DND-41 (cell line): ENCODE results near the gene KICS2.

Source experiments
- ATAC-seq: fragments of 200-7000 bp; cut with Tn5 transposase; 3 replicates; pipeline ENCODE4 v1.9.1; 2021; ENCODE audit warnings: low read depth; ENCODE audit not compliant: insufficient read depth
- DNase-seq: peaks from one replicate; pipeline ENCODE4 v3.0.0-alpha.2; 2020
- H2AFZ ChIP-seq: 2 replicates; pipeline ENCODE4 v1.6.0; 2012; ENCODE audit warnings: low read depth, low read length
- H3K27ac ChIP-seq: 2 replicates; pipeline ENCODE4 v1.5.1; 2012; ENCODE audit warnings: low read length, inconsistent platforms
- H3K27me3 ChIP-seq: fragments of 200-600 bp; sonication (generic); 2 replicates; pipeline ENCODE4 v1.6.0; 2012; ENCODE audit warnings: low read length, mild to moderate bottlenecking, inconsistent platforms; ENCODE audit not compliant: insufficient read depth, poor library complexity
- H3K36me3 ChIP-seq: 2 replicates; pipeline ENCODE4 v1.5.1; 2012; ENCODE audit warnings: low read length, inconsistent platforms; ENCODE audit not compliant: insufficient read depth
- H3K4me1 ChIP-seq: 2 replicates; pipeline ENCODE4 v1.5.1; 2012; ENCODE audit warnings: mild to moderate bottlenecking, low read length; ENCODE audit not compliant: insufficient read depth
- H3K4me2 ChIP-seq: 2 replicates; pipeline ENCODE4 v1.6.0; 2012; ENCODE audit warnings: mild to moderate bottlenecking, moderate library complexity, low read length, inconsistent platforms; ENCODE audit not compliant: insufficient read depth
- H3K4me3 ChIP-seq, 2 experiments: fragments of 200-600 bp in 1 of 2; shearing (Covaris generic) in 1 of 2; 2 replicates each; pipeline ENCODE4 v1.5.1; 2012 to 2016; ENCODE audit warnings: inconsistent platforms in 2 of 2, low read length in 2 of 2, mild to moderate bottlenecking in 2 of 2, low read depth in 1 of 2, moderate library complexity in 1 of 2
- H3K79me2 ChIP-seq: 2 replicates; pipeline ENCODE4 v1.6.0; 2012; ENCODE audit warnings: low read length, inconsistent platforms; ENCODE audit not compliant: insufficient read depth
- H3K9ac ChIP-seq: 2 replicates; pipeline ENCODE4 v1.6.0; 2012; ENCODE audit warnings: low read depth, mild to moderate bottlenecking, inconsistent platforms, low read length, moderate library complexity
- H3K9me3 ChIP-seq: 2 replicates; pipeline ENCODE4 v1.5.1; 2012; ENCODE audit warnings: low read length, moderate library complexity, mild to moderate bottlenecking, inconsistent platforms; ENCODE audit not compliant: insufficient read depth, severe bottlenecking
- H4K20me1 ChIP-seq: 2 replicates; pipeline ENCODE4 v1.6.0; 2012; ENCODE audit warnings: low read length; ENCODE audit not compliant: insufficient read depth
- CTCF ChIP-seq: IDR thresholded peaks from 2 replicates; pipeline ENCODE4 v1.5.1; 2012; ENCODE audit warnings: borderline replicate concordance, low read length, moderate library complexity, mild to moderate bottlenecking; ENCODE audit not compliant: poor library complexity, severe bottlenecking; ENCODE audit errors: extremely low read depth
- EZH2 ChIP-seq: IDR thresholded peaks from 3 replicates; pipeline ENCODE4 v1.6.1; 2012; ENCODE audit warnings: borderline replicate concordance, low read depth, mild to moderate bottlenecking, moderate library complexity, low read length, inconsistent platforms; ENCODE audit not compliant: severe bottlenecking

KICS2 gene

GRCh38 chr12:64222009-64222765 is at the start of gene KICS2:
Gene KICS2, minus strand, starts transcription at chr12:64222296. Its CDS starts 59 bp downstream, at chr12:64222237.
- H3K9me3 ChIP-seq = no peaks in the 10 kb centered on the region
- H3K4me3 ChIP-seq = peak within 1 kb of the TSS; percentile 89 to 93
- no peaks in the 10 kb centered on the region for H4K20me1 ChIP-seq
- no peak for TF ChIP-seq CTCF
- no peak for TF ChIP-seq EZH2
- peak within 1 kb of the TSS; percentile 77 for H2AFZ ChIP-seq
- peak within 1 kb of the TSS; percentile 65 for H3K27ac ChIP-seq
- peak; percentile 90 for ATAC-seq
- peaks cover 16% of the 10 kb centered on the region for H3K79me2 ChIP-seq
- H3K36me3 ChIP-seq = no peaks in the 10 kb centered on the region; the same call in 1 of the 2 replicates
- H3K4me1 ChIP-seq = peaks cover 38% of the 10 kb centered on the region
- H3K27me3 ChIP-seq = no peaks in the 10 kb centered on the region
- peak within 1 kb of the TSS; percentile 82 for H3K9ac ChIP-seq
- peak within 1 kb of the TSS; percentile 96 for H3K4me2 ChIP-seq
- peak; percentile 90 for DNase-seq

GRCh38 chr12:64270411-64270810 is 48.3 kb upstream of the KICS2 start:
- ATAC-seq (no peak), DNase-seq (no peak)
- H2AFZ ChIP-seq = no peak overlapping the region
- H3K9me3 ChIP-seq = no peaks in the 10 kb centered on the region
- no peaks in the 10 kb centered on the region for H3K4me1 ChIP-seq
- no peaks in the 10 kb centered on the region for H3K36me3 ChIP-seq
- H3K4me2 ChIP-seq = no peak overlapping the region
- no peak overlapping the region for H3K27ac ChIP-seq
- no peaks in the 10 kb centered on the region for H3K79me2 ChIP-seq
- no peak overlapping the region for H3K9ac ChIP-seq
- no peak overlapping the region for H3K4me3 ChIP-seq
- H4K20me1 ChIP-seq = no peaks in the 10 kb centered on the region
- TF ChIP-seq EZH2 = no peak
- no peaks in the 10 kb centered on the region for H3K27me3 ChIP-seq

- Histone ChIP-seq H2AFZ (no peak overlapping the region), H3K27ac (no peak overlapping the region), H3K9ac (no peak overlapping the region), H3K36me3 (no peaks in the 10 kb centered on the region), H3K4me1 (no peaks in the 10 kb centered on the region), H3K4me3 (no peak overlapping the region), H3K79me2 (no peaks in the 10 kb centered on the region), H3K9me3 (no peaks in the 10 kb centered on the region), H3K4me2 (no peak overlapping the region), H3K27me3 (no peaks in the 10 kb centered on the region), H4K20me1 (no peaks in the 10 kb centered on the region)
- TF ChIP-seq CTCF = no peak
- TF ChIP-seq EZH2 = no peak
- no peak for DNase-seq
- no peak for ATAC-seq
Observed at GRCh38 chr12:64269161-64269560, 47.1 kb upstream of the KICS2 start.

- no peaks in the 10 kb centered on the region for H3K79me2 ChIP-seq
- no peak overlapping the region for H3K4me3 ChIP-seq
- H3K4me2 ChIP-seq = no peak overlapping the region
- ATAC-seq = no peak
- H2AFZ ChIP-seq = no peak overlapping the region
- TF ChIP-seq CTCF (no peak), EZH2 (no peak)
- no peak overlapping the region for H3K9ac ChIP-seq
- H3K27me3 ChIP-seq = no peaks in the 10 kb centered on the region
- H3K36me3 ChIP-seq = no peaks in the 10 kb centered on the region
- H3K27ac ChIP-seq = no peak overlapping the region
- no peaks in the 10 kb centered on the region for H3K9me3 ChIP-seq
- DNase-seq = no peak
- H3K4me1 ChIP-seq = no peaks in the 10 kb centered on the region
- no peaks in the 10 kb centered on the region for H4K20me1 ChIP-seq
Observed at GRCh38 chr12:64268409-64268808, 46.3 kb upstream of the KICS2 start.
